ENCODE results near the gene HBS1L. TPM values are rescaled to one million over a fixed set of nuclear protein-coding genes. Genes with fewer than 3 reads are reported as not detected.

The HBS1L gene
- total RNA-seq, 5 donors from 2014 or later (not counting 1 experiment from before 2014, with no cell fraction given): 51.4 to 112 (median 69.7) TPM

- Mint-ChIP-seq H3K27ac (peak overlapping the region; percentile 84 to 89), H3K9me3 (no peaks in the 10 kb centered on the region), H3K4me3 (no peak overlapping the region), H3K4me1 (peaks cover 65 to 68% (median 65%) of the 10 kb centered on the region in 3 donors), H3K27me3 (no peaks in the 10 kb centered on the region), H3K36me3 (peaks cover 11% of the 10 kb centered on the region)
- Histone ChIP-seq H3K36me3 (ENCODE audit: control insufficient read depth in 2 of 2, extremely low read depth in 1 of 2, insufficient read depth in 1 of 2, low read length in 1 of 2) (no peaks in the 10 kb centered on the region), H3K9me3 (no peaks in the 10 kb centered on the region), H3K4me1 (ENCODE audit: control insufficient read depth in 1 of 2, extremely low read depth in 1 of 2, insufficient read depth in 2 of 2, low read length in 2 of 2) (peaks cover 7 to 20% of the 10 kb centered on the region in 2 experiments), H3K27me3 (replicated peaks in 1 of 2; ENCODE audit: control insufficient read depth in 2 of 2, extremely low read depth in 1 of 2, insufficient read depth in 2 of 2, low read length in 1 of 2) (no peaks in the 10 kb centered on the region), H3K4me3 (ENCODE audit: control insufficient read depth in 1 of 2, extremely low read depth in 1 of 2, low read length in 1 of 2) (no peak overlapping the region), H3K27ac (ENCODE audit: low read length) (peak overlapping the region; percentile 21)
- DNase-seq (no peak), ATAC-seq (replicated peaks in 1 of 4) (no peak)
- WGBS (ENCODE audit: insufficient coverage): 100% methylated on average over 2 of the region's 2 CpGs
- CTCF ChIA-PET: interaction anchor here in 1 of 2 donors (0.6 kb wide), 1 partner anchor 124 kb away, joined by 3 read pairs; no protein-coding TSS in a partner anchor
- POLR2A ChIA-PET: no interaction called here
Measured at GRCh38 chr6:135012349-135012748, 42.3 kb downstream of the HBS1L start.

DNA sequence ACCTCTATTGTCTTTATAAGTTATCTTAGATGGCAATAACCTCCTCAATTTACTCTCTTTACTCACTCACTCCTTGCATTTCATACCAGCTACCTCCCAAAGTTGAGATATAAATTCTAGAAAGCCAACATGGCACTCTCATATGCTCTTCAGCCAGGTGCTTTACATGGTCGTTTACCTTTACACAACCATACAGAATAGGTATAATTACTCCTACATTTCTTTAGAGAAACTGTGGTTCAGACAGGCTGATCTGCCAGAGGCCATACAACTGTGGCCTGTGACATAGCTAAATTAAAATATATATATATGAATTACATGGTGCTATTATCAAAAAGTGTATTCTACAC, 45.7 kb downstream of the HBS1L start:
- WGBS (ENCODE audit: insufficient coverage): no CpG with 5 or more reads among the region's 1 CpG
- H3K27ac Mint-ChIP-seq: peak overlapping the region in 1 of 2 donors; percentile 83
- POLR2A ChIA-PET: interaction anchor here in 1 of 2 donors (0.6 kb wide), 1 partner anchor 444 kb away, joined by 4 read pairs; no protein-coding TSS in a partner anchor

DNA sequence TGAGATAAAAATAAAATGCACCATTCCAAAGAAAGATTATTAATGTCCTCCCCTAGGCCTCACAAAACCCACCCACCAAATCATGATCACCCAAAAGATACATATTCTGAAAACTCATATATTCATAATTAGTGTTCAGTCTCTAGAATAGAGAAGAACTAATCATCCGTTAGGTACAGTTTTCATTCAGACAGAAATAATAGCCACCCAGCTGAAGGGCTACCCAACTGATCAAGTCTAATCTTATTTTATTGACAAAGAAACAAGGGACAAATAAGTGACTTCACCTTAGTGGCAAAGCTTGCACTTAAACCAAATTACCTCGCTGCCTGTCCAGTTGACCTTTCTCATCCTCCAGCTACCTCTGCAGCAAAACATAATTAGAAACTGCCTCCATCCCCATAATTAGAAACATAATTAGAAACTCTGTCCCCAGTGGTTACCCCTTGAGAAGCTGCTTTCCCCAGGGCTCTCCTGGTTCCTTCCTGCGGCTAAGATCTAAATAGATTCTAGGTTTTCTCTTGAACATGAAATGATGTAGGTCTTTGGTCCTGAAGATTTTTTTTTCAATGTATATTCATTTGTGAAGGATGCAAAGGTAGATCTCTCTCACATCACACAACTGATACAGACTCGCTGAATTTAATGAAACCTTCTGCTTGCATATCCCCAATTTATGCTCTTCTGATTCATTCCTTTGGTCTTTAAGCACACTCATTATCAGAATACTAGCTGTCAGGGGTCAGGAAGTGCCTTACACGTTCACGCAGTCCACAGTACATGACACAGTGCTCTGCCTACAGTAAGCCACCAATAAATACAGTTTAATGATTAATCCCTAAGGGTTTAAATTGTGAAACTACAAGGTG, 46.3 kb downstream of the HBS1L start:
- Mint-ChIP-seq H3K4me1 (peaks cover 34 to 37% (median 35%) of the 10 kb centered on the region in 3 donors), H3K36me3 (peaks cover 9% of the 10 kb centered on the region), H3K9me3 (no peaks in the 10 kb centered on the region), H3K27ac (peak overlapping the region; percentile 27 to 83), H3K4me3 (no peak overlapping the region), H3K27me3 (no peaks in the 10 kb centered on the region)
- Histone ChIP-seq H3K36me3 (ENCODE audit: control insufficient read depth in 2 of 2, extremely low read depth in 1 of 2, insufficient read depth in 1 of 2, low read length in 1 of 2) (peaks cover 0 to 3% of the 10 kb centered on the region in 2 donors), H3K27me3 (replicated peaks in 1 of 2; ENCODE audit: control insufficient read depth in 2 of 2, extremely low read depth in 1 of 2, insufficient read depth in 2 of 2, low read length in 1 of 2) (no peaks in the 10 kb centered on the region), H3K27ac (ENCODE audit: low read length) (no peak overlapping the region), H3K4me1 (ENCODE audit: control insufficient read depth in 1 of 2, extremely low read depth in 1 of 2, insufficient read depth in 2 of 2, low read length in 2 of 2) (peaks cover 2 to 10% of the 10 kb centered on the region in 2 experiments), H3K9me3 (no peaks in the 10 kb centered on the region), H3K4me3 (ENCODE audit: control insufficient read depth in 1 of 2, extremely low read depth in 1 of 2, low read length in 1 of 2) (no peak overlapping the region)
- 93% methylated on average over 2 of the region's 6 CpGs for WGBS (ENCODE audit: insufficient coverage)
- ATAC-seq (replicated peaks in 1 of 4) (peak in 1 of 4 experiments; percentile 35), DNase-seq (no peak)
- CTCF ChIA-PET: interaction anchor here in 1 of 2 donors (0.6 kb wide), 1 partner anchor 97 kb away, joined by 3 read pairs; no protein-coding TSS in a partner anchor
- POLR2A ChIA-PET: no interaction called here

More for the DNA sequence above, 45.7 kb downstream of the HBS1L start:
- H3K4me1 ChIP-seq (ENCODE audit: control insufficient read depth in 1 of 2, extremely low read depth in 1 of 2, insufficient read depth in 2 of 2, low read length in 2 of 2): peaks cover 2 to 15% of the 10 kb centered on the region in 2 experiments
- H3K4me1 Mint-ChIP-seq: peaks cover 40 to 42% (median 41%) of the 10 kb centered on the region in 3 donors
- H3K4me3 Mint-ChIP-seq: no peak overlapping the region
- CTCF ChIA-PET: interaction anchor here in 1 of 2 donors (0.6 kb wide), 1 partner anchor 96 kb away, joined by 3 read pairs; no protein-coding TSS in a partner anchor
- H3K27me3 Mint-ChIP-seq: no peaks in the 10 kb centered on the region
- ATAC-seq (replicated peaks in 1 of 4) (no peak), DNase-seq (no peak)
- H3K27ac ChIP-seq (ENCODE audit: low read length): no peak overlapping the region
- peaks cover 0 to 3% of the 10 kb centered on the region in 2 donors for H3K36me3 ChIP-seq (ENCODE audit: control insufficient read depth in 2 of 2, extremely low read depth in 1 of 2, insufficient read depth in 1 of 2, low read length in 1 of 2)
- H3K9me3 ChIP-seq: no peaks in the 10 kb centered on the region
- peaks cover 9% of the 10 kb centered on the region for H3K36me3 Mint-ChIP-seq
- H3K9me3 Mint-ChIP-seq: no peaks in the 10 kb centered on the region
- no peak overlapping the region for H3K4me3 ChIP-seq (ENCODE audit: control insufficient read depth in 1 of 2, extremely low read depth in 1 of 2, low read length in 1 of 2)
- H3K27me3 ChIP-seq (replicated peaks in 1 of 2; ENCODE audit: control insufficient read depth in 2 of 2, extremely low read depth in 1 of 2, insufficient read depth in 2 of 2, low read length in 1 of 2): no peaks in the 10 kb centered on the region

DNA sequence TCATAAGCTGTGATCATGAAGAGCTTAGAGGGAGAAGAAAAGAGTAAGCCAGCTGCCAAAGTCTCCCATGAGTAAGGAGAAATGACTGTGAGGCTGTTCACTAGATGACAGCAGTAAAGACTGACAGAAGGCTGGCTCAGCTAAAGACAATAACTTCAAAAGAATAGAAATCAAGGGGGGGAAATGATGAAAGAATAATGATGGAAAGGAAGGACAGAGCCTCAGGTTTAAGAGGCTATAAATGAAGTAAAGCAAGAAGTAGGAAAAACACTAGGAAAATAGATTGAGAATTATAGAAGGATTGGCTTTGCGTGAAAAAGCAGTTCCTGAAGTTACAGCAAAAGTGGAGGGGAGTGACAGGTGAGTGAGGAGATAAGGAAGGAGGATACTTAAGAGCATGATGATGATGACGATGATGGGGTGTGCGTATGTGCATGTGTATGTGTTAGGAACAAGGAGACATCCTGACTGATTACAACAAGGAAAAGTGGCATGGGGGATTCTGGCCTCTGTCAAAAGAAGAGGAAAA, 48.2 kb downstream of the HBS1L start:
- no peak for DNase-seq
- WGBS (ENCODE audit: insufficient coverage): 100% methylated on average over 1 of the region's 3 CpGs
- H3K4me3 Mint-ChIP-seq: no peak overlapping the region
- ChIA-PET CTCF (interaction anchor here in 1 of 2 donors (0.6 to 0.7 kb wide), 2 partner anchors 19 to 33 kb away, joined by 3 read pairs; no protein-coding TSS in a partner anchor), POLR2A (interaction anchor here in 1 of 2 donors (0.6 kb wide), 1 partner anchor 17 kb away, joined by 3 read pairs; no protein-coding TSS in a partner anchor)
- no peak overlapping the region for H3K27ac Mint-ChIP-seq
- peaks cover 6% of the 10 kb centered on the region for H3K36me3 Mint-ChIP-seq
- ATAC-seq (replicated peaks in 1 of 4): no peak
- no peaks in the 10 kb centered on the region for H3K9me3 Mint-ChIP-seq
- Histone ChIP-seq H3K27me3 (replicated peaks in 1 of 2; ENCODE audit: control insufficient read depth in 2 of 2, extremely low read depth in 1 of 2, insufficient read depth in 2 of 2, low read length in 1 of 2) (no peaks in the 10 kb centered on the region), H3K9me3 (no peaks in the 10 kb centered on the region), H3K27ac (ENCODE audit: low read length) (no peak overlapping the region), H3K4me1 (ENCODE audit: control insufficient read depth in 1 of 2, extremely low read depth in 1 of 2, insufficient read depth in 2 of 2, low read length in 2 of 2) (no peaks in the 10 kb centered on the region), H3K36me3 (ENCODE audit: control insufficient read depth in 2 of 2, extremely low read depth in 1 of 2, insufficient read depth in 1 of 2, low read length in 1 of 2) (peaks cover 0 to 3% of the 10 kb centered on the region in 2 donors), H3K4me3 (ENCODE audit: control insufficient read depth in 1 of 2, extremely low read depth in 1 of 2, low read length in 1 of 2) (no peak overlapping the region)
- H3K4me1 Mint-ChIP-seq: peaks cover 19 to 27% (median 25%) of the 10 kb centered on the region in 3 donors
- no peaks in the 10 kb centered on the region for H3K27me3 Mint-ChIP-seq

DNA sequence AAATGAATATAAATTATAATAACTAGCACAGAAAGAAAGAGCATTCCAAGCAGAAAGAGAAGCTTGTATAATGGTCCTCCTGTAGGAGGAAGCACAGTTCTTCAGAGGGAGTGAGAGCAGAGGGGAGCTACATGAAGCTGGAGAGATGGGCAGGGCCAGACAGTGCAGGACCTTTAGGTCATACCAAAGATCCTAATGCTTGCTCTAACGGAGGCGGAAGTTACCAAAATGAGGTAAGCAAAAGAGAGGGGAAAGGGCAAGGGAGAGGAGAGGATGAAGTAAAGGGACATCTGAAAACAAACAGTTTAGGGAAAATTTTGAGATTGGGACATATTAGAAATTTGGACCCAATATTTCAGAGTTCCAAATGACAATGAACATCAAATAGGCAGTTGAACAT, 50.2 kb downstream of the HBS1L start:
- 100% methylated on average over 2 of the region's 2 CpGs for WGBS (ENCODE audit: insufficient coverage)
- Mint-ChIP-seq H3K36me3 (peaks cover 10% of the 10 kb centered on the region), H3K27ac (no peak overlapping the region), H3K4me1 (peaks cover 19 to 25% (median 23%) of the 10 kb centered on the region in 3 donors), H3K27me3 (no peaks in the 10 kb centered on the region), H3K4me3 (no peak overlapping the region), H3K9me3 (no peaks in the 10 kb centered on the region)
- no peak for DNase-seq
- ATAC-seq (replicated peaks in 1 of 4): no peak
- H3K4me3 ChIP-seq (ENCODE audit: control insufficient read depth in 1 of 2, extremely low read depth in 1 of 2, low read length in 1 of 2): no peak overlapping the region
- H3K4me1 ChIP-seq (ENCODE audit: control insufficient read depth in 1 of 2, extremely low read depth in 1 of 2, insufficient read depth in 2 of 2, low read length in 2 of 2): no peaks in the 10 kb centered on the region
- H3K9me3 ChIP-seq: no peaks in the 10 kb centered on the region
- CTCF ChIA-PET: interaction anchor here (0.5 to 2.3 kb wide), 7 partner anchors 9 to 1051 kb away, joined by 3 to 11 read pairs (median 4); partner anchors contain the start of gene TBPL1 (in 1 of the 2)
- peaks cover 0 to 8% of the 10 kb centered on the region in 2 donors for H3K36me3 ChIP-seq (ENCODE audit: control insufficient read depth in 2 of 2, extremely low read depth in 1 of 2, insufficient read depth in 1 of 2, low read length in 1 of 2)
- no peak overlapping the region for H3K27ac ChIP-seq (ENCODE audit: low read length)
- POLR2A ChIA-PET: interaction anchor here in 1 of 2 donors (0.6 to 0.7 kb wide), 3 partner anchors 44 to 661 kb away, joined by 3 read pairs; no protein-coding TSS in a partner anchor
- no peaks in the 10 kb centered on the region for H3K27me3 ChIP-seq (replicated peaks in 1 of 2; ENCODE audit: control insufficient read depth in 2 of 2, extremely low read depth in 1 of 2, insufficient read depth in 2 of 2, low read length in 1 of 2)

Data from T-cell (primary cell).